Right ventricle myocardium superior (tissue), 1 donor: Measurements from ENCODE around the gene AP3B1. TPM values are rescaled to one million over a fixed set of nuclear protein-coding genes. Genes with fewer than 3 reads are reported as not detected.
"Not testable (repeated sequence)": the region's sequence is repeated elsewhere in the genome, so short reads cannot be mapped to it uniquely, and the experiment has no call there.

ENCODE experiments used
- ATAC-seq: fragments of 200-7000 bp; cut with Tn5 transposase; one replicate; pipeline ENCODE4 v1.9.1; 2020; ENCODE audit warnings: mild to moderate bottlenecking; ENCODE audit not compliant: poor library complexity
- DNase-seq: peaks from one replicate; pipeline ENCODE4 v3.0.0-alpha.2; 2020
- intact Hi-C: fragments of 100-400 bp; cut with DNase I; formaldehyde crosslinking; loops from one replicate; pipeline ENCODE4 v1.11.2; 2022
- total RNA-seq: library from RNA; stranded (reverse); fragmentation: NEBNext Ultra II Directional; extraction: Animal tissue kit (Norgen Biotek cat#: 25700); gene quantifications from one replicate; pipeline ENCODE4 v1.2.1, GENCODE V29; 2021
- donor health status: DM: no; HTN: yes; CAD: no; lungs with severe emphysema.

The AP3B1 gene
- total RNA-seq, 1 donor from 2014 or later = 20.2 TPM

GRCh38 chr5:78109891-78110324 lies 184.6 kb downstream of the AP3B1 start:
- no peak for DNase-seq
- intact Hi-C loops = no loop called here
- ATAC-seq = no peak

DNA sequence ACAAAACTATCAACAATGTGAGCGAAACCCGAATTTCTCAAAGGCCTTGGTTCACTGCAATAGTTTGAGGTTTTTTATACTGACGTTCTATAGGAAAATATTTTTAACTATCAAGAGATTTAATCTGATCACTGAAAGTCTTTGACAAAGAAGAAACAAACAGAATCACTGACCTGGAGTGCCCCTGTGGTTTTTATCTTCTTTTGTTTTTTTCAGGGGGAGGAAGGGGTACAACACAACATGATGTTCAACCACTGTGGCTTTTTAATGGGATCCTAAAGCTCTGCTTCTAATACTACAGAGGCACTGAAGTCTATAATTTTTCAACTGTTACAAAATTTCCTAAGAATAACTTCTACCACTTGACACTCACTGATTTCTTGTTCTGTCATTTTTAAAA lies 185.9 kb downstream of the AP3B1 start:
- ATAC-seq = no peak
- intact Hi-C loops = no loop called here
- DNase-seq = no peak

DNA sequence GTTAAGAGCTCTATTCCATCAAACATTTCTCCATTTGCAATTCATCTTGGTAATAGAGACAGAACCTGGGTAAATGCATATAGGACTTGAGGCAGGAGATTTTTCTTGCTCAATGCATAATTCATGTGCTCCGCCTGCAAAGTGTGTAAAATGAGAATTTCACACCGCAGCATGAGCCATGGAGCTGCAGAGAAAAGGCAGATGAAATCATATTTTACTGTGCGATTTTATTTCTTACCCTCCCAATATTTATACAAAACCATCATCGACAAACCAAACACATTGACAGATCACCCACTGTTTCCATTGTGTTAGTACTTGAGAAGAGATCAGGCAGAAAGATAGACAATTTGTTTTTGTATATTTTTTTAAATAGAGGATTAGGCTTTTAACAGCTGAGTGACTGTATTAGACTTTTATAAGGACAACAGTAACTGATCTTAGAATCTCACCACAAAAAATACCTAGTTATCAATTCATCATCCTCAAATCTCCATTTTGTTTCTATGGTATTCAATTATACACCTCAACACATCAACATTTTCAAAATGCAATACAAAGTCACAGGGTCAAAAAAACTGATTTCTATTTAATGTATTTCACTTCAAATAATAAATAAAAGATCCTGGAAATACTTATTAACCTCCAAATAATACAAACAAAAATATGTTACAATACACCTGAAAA lies 191.1 kb downstream of the AP3B1 start:
- intact Hi-C loops = no loop called here
- DNase-seq (no peak), ATAC-seq (no peak)

DNA sequence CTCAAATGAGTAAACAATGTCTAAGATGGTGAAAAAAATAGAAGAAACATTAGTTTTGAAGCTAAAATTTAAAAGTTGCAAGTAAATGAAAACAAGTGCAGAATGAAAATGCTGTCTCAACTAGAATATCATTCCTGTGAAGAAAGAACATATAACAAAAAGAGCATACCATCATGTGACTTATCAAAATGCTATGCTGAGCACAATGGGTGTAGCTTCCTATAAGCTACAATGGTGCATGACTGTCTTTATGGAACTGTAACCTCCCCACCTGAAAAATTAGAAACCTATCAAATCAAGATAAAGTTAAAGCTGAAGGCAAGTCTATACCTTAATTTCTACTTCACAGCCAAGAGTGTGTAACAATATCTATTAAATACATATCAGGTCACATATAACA lies 192.0 kb downstream of the AP3B1 start:
- ATAC-seq (no peak), DNase-seq (no peak)
- intact Hi-C loops = no loop called here

DNA sequence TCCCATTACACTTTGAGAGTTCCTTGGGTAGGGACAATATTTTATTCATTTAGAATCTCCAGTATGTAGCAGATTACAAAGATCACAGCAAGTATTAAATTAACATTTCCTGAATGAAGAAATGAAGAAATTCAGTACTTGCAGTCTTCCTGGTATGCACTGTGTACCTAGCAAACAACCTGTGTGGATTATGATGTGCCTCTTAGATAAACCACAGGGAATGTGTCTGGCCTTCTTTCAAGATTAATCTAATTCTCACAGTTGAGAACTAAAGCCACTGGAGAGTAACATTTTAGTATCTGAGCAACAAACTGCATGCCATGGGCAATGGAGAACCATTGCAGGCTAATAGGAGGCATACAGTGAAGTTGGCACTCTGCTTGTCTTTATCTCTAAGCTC lies 199.4 kb downstream of the AP3B1 start:
- no peak for ATAC-seq
- no peak for DNase-seq
- intact Hi-C loops = no loop called here

DNA sequence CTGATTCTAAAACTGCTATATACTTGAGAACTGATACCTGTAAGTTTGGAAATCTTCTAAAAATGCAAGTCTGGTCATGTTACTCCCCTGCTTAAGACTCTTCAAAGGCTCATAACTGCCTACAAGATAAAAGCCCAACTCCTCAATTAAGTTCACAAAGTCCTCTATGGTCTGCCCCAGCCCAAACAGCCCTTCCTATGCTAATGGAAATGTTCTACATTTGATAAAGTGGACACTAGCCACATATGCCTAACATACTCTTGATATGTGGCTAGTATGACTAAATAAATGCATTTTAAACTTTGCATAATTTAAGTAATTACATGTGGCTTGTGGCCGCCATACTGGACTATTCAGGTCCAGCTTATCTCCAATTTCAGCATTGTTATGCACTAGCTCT lies 204.5 kb downstream of the AP3B1 start:
- intact Hi-C loops = no loop called here
- DNase-seq (no peak), ATAC-seq (no peak)

GRCh38 chr5:78078858-78079257 lies 215.6 kb downstream of the AP3B1 start:
- intact Hi-C loops = no loop called here
- DNase-seq (no peak), ATAC-seq (no peak)

DNA sequence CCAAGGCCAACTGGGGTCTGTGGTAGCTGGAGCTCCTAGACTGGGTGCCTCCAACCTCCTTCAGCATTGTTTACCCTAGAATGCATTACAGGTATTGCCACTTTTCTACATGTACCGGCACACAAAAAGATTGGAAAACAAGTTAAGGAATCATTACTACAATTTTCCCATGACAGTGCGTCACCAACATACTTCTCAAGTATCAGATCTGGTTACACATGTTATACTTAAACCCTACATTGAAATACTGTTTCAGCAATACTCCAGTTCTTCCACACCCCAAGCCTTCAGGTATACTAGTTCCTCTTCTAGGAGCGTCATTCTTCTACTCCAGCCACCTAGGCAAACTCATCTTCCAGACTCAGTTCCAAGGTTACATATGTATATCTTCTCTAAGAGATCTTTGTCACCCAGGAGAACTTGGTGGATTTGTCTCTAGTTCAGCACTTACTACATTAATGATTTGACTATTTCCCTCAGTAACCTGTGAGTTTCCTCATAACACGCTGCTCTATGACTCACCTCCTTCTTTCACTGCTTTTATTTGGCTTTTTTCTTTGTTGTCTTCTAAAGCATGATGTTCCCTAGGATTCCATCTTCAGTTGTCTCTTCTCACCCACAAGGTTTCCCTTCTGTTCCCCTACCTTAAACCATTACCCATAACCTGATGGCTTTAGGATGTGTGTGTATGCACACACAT lies 217.0 kb downstream of the AP3B1 start:
- DNase-seq = no peak
- ATAC-seq = no peak
- intact Hi-C loops = no loop called here

DNA sequence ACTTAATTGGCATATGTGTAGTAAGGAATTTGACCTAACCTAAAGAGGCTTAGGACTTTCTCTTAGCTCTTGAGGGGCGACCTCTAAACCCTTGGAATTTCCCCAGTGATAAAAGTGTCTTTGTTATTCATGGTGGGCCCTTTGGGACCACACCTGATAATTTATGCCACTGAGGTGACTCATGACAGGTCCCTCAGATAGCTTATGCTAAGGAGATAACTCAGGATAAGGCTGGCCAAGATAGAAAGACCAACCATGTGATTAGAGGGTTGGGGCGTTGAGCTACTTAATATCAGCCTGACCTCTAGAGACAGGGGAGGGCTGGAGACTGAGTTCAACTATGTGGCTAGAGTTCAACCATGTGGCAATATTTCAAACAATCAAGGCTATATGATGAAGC lies 218.1 kb downstream of the AP3B1 start:
- intact Hi-C loops = no loop called here
- ATAC-seq (no peak), DNase-seq (no peak)

DNA sequence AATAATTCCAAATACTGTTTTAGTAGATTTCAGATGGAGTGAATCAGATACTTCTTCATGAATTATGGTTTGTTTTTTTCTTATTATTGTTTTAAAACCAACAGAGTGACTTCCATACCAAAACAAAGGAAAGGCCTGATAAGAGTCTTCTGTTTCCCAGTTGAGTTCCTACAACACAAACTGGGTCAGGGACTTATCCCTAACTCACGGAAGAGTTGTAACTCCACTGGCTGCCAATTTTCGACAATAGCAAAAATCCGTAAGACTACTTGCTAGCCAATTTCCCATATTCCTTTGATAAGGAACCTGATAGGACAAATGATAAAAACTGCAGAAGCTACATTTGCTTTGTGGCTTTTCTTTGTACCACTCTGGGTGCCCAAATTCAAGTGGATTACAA lies 219.2 kb downstream of the AP3B1 start:
- intact Hi-C loops = no loop called here
- DNase-seq (no peak), ATAC-seq (no peak)

DNA sequence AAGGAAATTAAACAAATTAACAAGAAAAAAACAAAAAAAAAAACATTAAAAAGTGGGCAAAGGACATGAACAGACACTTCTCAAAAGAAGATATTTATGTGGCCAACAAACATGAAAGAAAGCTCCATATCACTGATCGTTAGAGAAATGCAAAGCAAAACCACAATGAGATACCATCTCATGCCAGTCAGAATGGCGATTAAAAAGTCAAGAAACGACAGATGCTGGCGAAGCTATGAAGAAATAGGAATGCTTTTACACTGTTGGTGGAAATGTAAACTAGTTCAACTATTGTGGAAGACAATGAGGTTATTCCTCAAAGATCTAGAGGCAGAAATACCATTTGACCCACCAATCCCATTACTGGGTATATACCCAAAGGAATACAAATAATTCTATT lies 223.8 kb downstream of the AP3B1 start:
- ATAC-seq, DNase-seq, intact Hi-C loops: not testable (repeated sequence)

DNA sequence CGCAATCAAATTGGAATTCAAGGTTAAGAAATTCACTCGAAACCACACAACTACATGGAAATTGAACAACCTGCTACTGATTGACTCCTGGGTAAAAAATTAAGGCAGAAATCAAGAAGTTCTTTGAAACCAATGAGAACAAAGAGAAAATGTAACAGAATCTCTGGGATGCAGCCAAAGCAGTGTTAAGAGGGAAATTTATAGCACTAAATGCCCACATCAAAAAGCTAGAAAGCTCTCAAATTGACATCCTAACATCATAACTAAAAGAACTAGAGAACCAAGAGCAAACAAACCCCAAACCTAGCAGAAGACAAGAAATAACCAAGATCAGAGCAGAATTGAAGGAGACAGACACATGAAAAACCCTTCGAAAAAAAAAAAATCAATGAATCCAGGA lies 226.9 kb downstream of the AP3B1 start:
- ATAC-seq, intact Hi-C loops: not testable (repeated sequence)

DNA sequence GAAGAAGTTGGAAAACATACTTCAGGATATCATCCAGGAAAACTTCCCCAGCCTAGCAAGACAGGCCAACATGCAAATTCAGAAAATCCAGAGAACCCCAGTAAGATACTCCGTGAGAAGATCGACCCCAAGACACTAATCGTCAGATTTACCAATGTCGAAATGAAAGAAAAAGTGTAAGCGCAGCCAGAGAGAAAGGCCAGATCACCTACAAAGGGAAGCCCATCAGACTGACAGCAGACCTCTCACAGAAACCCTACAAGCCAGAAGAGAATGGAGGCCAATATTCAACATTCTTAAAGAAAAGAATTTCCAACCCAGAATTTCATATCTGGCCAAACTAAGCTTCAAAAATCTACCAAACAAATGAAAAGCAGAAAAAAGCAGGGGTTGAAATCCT lies 227.8 kb downstream of the AP3B1 start:
- ATAC-seq, intact Hi-C loops, DNase-seq: not testable (repeated sequence)

More for the DNA sequence above, 226.9 kb downstream of the AP3B1 start:
- not testable (repeated sequence) for DNase-seq

DNA sequence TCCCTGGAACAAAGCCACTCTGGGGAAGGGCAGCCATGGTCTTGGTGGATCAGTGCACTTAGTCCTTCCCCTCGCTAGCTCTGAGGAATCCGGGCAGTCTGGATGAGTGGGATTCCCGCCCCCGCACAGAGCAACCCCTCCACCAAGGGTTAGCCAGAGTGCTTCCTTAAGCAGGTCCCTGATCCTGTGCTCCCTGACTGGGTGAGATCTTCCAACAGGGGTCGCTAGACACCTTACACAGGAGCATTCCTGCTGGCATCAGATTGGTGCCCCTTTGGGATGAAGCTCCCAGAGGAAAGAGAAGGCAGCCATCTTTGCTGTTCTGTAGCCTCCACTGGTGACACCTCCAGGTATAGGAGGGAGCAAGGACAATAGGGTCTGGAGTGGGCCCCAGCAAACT lies 228.8 kb downstream of the AP3B1 start:
- ATAC-seq = no peak
- no peak for DNase-seq
- intact Hi-C loops = no loop called here

DNA sequence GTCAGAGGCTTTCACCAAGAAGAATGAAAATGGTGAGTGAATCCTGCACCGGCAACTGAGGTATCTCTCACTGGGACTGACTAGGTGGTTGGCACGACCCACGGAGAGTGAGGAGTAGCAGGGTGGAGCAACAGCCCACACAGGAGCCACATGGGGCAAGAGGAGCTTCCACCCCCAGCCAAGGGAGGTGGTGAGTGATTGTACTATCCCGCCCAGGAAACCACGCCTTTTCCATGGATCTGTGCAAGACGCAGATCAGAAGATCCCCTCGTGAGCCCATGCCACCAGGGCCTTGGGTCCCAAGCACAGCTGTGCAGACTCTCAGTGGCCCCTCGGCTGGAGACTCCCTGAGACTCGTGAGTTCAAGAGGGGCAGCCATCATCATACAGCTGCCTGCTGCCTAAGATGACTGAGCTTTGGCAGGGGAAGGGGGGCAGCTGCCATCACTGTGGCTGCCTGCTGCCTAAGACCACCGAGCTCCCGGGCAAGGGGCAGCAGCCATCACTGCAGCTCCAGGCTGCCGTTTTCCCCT lies 229.5 kb downstream of the AP3B1 start:
- intact Hi-C loops = no loop called here
- ATAC-seq = no peak
- DNase-seq = no peak

- ATAC-seq (no peak), DNase-seq (no peak)
- intact Hi-C loops = no loop called here
Measured at GRCh38 chr5:78063495-78063894, 231.0 kb downstream of the AP3B1 start.

DNA sequence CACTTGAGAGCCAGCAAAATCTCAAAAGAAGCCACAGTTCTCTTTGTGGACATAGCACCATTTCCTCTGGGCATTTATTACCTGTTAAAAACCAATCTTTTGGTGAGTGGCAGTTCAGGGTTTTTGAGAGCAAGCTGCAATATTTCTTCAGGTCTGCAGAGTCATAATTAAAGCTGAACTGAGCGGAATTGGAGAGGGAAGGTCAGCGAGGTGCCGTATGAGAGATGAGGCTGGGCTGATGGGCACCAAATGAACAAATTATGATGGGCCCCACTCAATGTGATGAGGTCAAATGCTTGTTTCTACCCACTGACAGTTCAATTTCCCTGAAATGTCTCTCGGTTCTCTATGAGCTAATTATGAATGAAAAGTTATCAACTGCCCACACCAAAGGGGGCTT lies 231.9 kb downstream of the AP3B1 start:
- intact Hi-C loops = no loop called here
- DNase-seq = no peak
- ATAC-seq = no peak

DNA sequence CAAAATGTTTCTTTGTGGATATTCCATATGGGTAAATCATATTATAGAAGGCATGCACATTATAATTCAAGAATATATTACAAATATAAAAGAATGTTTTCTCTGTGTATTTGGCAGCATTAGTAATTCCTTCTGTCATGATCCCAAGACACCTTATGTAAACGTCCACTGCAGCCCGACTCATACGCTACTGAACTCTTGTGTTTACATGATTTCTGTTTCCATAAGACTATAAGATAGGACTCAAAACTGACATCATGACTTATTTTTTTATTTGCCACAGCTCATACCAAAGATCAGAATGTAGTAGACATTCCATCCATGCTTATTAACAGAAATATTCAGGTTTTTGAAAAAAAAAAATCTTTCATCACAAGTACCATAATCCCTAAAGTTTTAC lies 234.1 kb downstream of the AP3B1 start:
- ATAC-seq (no peak), DNase-seq (no peak)
- intact Hi-C loops = no loop called here

DNA sequence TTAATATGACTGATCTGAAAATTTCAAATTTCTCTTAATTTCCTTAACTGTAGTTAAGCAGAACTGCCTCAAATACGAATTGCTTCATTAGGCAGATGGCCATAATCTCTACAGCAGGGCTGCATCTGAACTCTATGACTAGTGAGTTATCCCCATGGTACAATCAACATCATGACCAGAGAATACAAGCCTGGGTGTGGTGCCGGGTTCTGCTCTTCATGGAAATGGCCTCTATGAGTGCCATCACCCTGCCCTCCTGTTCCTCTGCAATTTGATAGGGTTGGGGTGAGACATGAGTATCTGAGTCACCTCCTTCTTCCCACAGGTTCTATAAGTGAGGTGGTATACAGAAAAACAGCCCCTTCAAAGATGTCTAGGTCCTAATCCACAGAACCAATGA lies 235.9 kb downstream of the AP3B1 start:
- ATAC-seq = no peak
- intact Hi-C loops = no loop called here

DNA sequence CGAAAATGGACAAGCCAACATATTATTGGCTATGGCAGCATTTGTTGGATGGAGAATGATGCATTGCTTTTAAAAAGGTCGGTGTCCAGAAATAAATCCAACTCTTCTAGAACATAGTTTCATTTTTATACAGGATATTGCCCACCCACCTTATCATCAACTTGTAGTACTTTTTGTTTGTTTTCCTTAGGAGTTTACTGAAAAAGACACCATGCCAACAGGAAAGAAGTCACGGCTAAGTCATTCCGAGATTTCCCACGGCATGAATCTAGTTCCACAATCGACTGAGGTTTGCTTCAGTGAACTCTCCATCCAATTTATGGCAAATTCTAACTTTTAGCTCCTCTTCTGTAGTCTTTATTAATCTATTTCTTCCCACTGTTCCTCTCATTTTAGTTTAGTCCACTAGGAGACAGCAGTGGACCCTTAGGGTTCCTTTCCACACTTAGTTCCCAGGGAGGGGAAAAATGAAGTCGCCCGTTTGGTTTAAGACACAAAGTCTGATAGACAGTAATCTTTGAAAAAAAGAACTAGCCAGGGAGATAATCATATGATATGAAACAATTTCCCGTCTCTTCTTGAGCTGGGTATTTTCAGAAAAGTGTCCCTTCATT lies 237.5 kb downstream of the AP3B1 start:
- DNase-seq (no peak), ATAC-seq (no peak)
- intact Hi-C loops = no loop called here

More for the DNA sequence above, 235.9 kb downstream of the AP3B1 start:
- DNase-seq = no peak
